ENCODE measurements around the gene CARMIL1. TPM values are rescaled to one million over a fixed set of nuclear protein-coding genes. Genes with fewer than 3 reads are reported as not detected.

The CARMIL1 gene
- total and polyA plus RNA-seq, 2 donors from 2014 or later: 22.3 to 51.1 TPM

DNA sequence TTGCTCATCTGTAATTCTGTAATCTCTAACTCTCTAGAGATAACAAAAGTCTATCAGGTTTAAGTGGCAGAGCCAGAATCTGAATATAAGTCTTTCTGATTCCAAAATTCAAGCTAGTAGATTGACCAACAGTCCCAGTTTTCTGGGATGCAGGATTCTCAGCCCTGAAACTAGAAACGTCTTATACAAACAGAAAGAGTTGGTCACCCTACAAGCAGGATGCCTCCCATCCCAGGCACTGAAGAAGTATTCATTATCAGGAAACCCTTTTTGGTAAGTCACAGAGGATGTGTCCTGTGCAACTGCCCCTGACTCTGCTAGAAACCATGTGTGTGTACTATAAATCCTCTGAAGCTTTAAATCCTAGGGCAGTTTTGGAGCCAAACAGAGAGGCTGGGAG, 135.0 kb downstream of the CARMIL1 start:
- H3K27ac ChIP-seq (ENCODE audit: low read depth in 2 of 2, low read length in 2 of 2): no peak overlapping the region
- H3K36me3 ChIP-seq (ENCODE audit: control insufficient read depth in 2 of 3, insufficient read depth in 3 of 3, low read length in 3 of 3): no peaks in the 10 kb centered on the region
- no peak overlapping the region for H3K9ac ChIP-seq (ENCODE audit: low read length in 3 of 3)
- FAIRE-seq: no peak
- no peak overlapping the region for H3K4me3 ChIP-seq (ENCODE audit: low read length in 3 of 3)
- no peaks in the 10 kb centered on the region for H3K27me3 ChIP-seq (ENCODE audit: control insufficient read depth, insufficient read depth, low read length)
- no peaks in the 10 kb centered on the region for H3K9me3 ChIP-seq (ENCODE audit: control insufficient read depth in 2 of 3, insufficient read depth in 1 of 3, low read length in 3 of 3)
- intact Hi-C loops (cut with DNase I): no loop called here
- DNase-seq: no peak
- H3K4me1 ChIP-seq (ENCODE audit: control insufficient read depth in 2 of 3, insufficient read depth in 2 of 3, low read depth in 1 of 3, low read length in 3 of 3): peaks cover 5 to 39% (median 13%) of the 10 kb centered on the region in 3 donors
- TF ChIP-seq, protein P1, sequence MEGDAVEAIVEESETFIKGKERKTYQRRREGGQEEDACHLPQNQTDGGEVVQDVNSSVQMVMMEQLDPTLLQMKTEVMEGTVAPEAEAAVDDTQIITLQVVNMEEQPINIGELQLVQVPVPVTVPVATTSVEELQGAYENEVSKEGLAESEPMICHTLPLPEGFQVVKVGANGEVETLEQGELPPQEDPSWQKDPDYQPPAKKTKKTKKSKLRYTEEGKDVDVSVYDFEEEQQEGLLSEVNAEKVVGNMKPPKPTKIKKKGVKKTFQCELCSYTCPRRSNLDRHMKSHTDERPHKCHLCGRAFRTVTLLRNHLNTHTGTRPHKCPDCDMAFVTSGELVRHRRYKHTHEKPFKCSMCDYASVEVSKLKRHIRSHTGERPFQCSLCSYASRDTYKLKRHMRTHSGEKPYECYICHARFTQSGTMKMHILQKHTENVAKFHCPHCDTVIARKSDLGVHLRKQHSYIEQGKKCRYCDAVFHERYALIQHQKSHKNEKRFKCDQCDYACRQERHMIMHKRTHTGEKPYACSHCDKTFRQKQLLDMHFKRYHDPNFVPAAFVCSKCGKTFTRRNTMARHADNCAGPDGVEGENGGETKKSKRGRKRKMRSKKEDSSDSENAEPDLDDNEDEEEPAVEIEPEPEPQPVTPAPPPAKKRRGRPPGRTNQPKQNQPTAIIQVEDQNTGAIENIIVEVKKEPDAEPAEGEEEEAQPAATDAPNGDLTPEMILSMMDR (IDR thresholded peaks at IDR 0.05; ENCODE audit: borderline replicate concordance, extremely low read depth, insufficient read depth): no peak

DNA sequence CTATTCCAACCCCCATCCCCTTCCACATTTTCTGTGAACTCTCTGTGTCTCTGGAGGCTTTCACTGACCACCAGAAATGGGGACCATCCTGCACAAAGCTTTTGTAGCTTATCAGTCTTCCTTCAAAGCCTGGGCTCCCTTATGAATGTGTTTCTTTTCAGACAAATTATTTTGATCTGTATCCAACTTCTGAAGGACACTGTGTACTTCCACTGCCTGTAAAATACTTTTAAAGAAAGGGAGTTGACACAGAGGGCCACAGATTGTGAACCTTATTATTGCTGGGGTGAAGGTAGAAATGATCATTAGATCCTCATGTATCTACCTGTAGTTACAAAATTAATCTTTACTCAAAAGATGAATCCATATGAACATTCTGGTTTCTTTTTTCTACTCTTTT, 135.6 kb downstream of the CARMIL1 start:
- DNase-seq (no peak), FAIRE-seq (no peak)
- intact Hi-C loops (cut with DNase I): no loop called here
- Histone ChIP-seq H3K9me3 (ENCODE audit: control insufficient read depth in 2 of 3, insufficient read depth in 1 of 3, low read length in 3 of 3) (no peaks in the 10 kb centered on the region), H3K27me3 (ENCODE audit: control insufficient read depth, insufficient read depth, low read length) (no peaks in the 10 kb centered on the region), H3K4me1 (ENCODE audit: control insufficient read depth in 2 of 3, insufficient read depth in 2 of 3, low read depth in 1 of 3, low read length in 3 of 3) (peaks cover 5 to 39% (median 13%) of the 10 kb centered on the region in 3 donors), H3K4me3 (ENCODE audit: low read length in 3 of 3) (no peak overlapping the region), H3K36me3 (ENCODE audit: control insufficient read depth in 2 of 3, insufficient read depth in 3 of 3, low read length in 3 of 3) (no peaks in the 10 kb centered on the region), H3K27ac (ENCODE audit: low read depth in 2 of 2, low read length in 2 of 2) (no peak overlapping the region), H3K9ac (ENCODE audit: low read length in 3 of 3) (no peak overlapping the region)
- TF ChIP-seq, protein P1 (IDR thresholded peaks at IDR 0.05; ENCODE audit: borderline replicate concordance, extremely low read depth, insufficient read depth): no peak

DNA sequence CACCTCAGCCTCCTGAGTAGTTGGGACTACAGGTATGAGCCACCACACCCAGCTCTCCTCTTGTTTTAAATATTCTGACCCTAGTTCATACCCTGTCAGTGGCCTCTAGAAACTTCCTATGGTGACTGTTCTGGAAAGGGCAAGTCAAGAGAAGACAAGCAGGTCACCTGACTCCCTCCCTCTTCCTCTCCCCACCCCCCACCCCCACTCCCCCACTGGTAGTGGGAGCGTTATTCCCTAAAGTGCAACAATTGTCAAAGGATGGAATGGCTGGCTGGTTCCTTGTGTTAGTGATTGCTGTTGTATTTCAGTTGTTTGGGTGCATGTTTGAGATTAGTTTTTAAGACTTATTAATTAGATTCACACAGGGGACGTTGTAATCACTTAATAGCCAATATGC, 136.1 kb downstream of the CARMIL1 start:
- no peak for FAIRE-seq
- intact Hi-C loops (cut with DNase I): no loop called here
- no peaks in the 10 kb centered on the region for H3K9me3 ChIP-seq (ENCODE audit: control insufficient read depth in 2 of 3, insufficient read depth in 1 of 3, low read length in 3 of 3)

More for the DNA sequence above, 136.1 kb downstream of the CARMIL1 start:
- TF ChIP-seq, protein P1 (IDR thresholded peaks at IDR 0.05; ENCODE audit: borderline replicate concordance, extremely low read depth, insufficient read depth): no peak
- no peak overlapping the region for H3K4me3 ChIP-seq (ENCODE audit: low read length in 3 of 3)
- H3K9ac ChIP-seq (ENCODE audit: low read length in 3 of 3): no peak overlapping the region
- peaks cover 5 to 39% (median 12%) of the 10 kb centered on the region in 3 donors for H3K4me1 ChIP-seq (ENCODE audit: control insufficient read depth in 2 of 3, insufficient read depth in 2 of 3, low read depth in 1 of 3, low read length in 3 of 3)
- no peak for DNase-seq
- no peaks in the 10 kb centered on the region for H3K36me3 ChIP-seq (ENCODE audit: control insufficient read depth in 2 of 3, insufficient read depth in 3 of 3, low read length in 3 of 3)
- no peaks in the 10 kb centered on the region for H3K27me3 ChIP-seq (ENCODE audit: control insufficient read depth, insufficient read depth, low read length)
- no peak overlapping the region for H3K27ac ChIP-seq (ENCODE audit: low read depth in 2 of 2, low read length in 2 of 2)

All from kidney (tissue), 14 donors.